Keratinocyte (primary cell): ENCODE measurements around the gene VIPR2.

ENCODE experiments used
- EZH2 ChIP-seq: IDR thresholded peaks from one replicate; pipeline ENCODE4 v1.6.1; 2012; ENCODE audit warnings: inconsistent platforms, mild to moderate bottlenecking, low read length, moderate library complexity
- TF ChIP-seq, protein P1 (sequence below), 3 experiments: IDR thresholded peaks in 1 of 3; conservative IDR thresholded peaks in 1 of 3; optimal IDR thresholded peaks in 1 of 3; 2 replicates in 2 of 3; 3 replicates in 1 of 3; pipeline versions ENCODE3 to v1.5.1; 2011; ENCODE audit warnings: low read length in 3 of 3, mild to moderate bottlenecking in 3 of 3, moderate library complexity in 2 of 3, control low read depth in 1 of 3, inconsistent platforms in 1 of 3; ENCODE audit not compliant: insufficient read depth in 2 of 3; ENCODE audit errors: extremely low read depth in 1 of 3

DNA sequence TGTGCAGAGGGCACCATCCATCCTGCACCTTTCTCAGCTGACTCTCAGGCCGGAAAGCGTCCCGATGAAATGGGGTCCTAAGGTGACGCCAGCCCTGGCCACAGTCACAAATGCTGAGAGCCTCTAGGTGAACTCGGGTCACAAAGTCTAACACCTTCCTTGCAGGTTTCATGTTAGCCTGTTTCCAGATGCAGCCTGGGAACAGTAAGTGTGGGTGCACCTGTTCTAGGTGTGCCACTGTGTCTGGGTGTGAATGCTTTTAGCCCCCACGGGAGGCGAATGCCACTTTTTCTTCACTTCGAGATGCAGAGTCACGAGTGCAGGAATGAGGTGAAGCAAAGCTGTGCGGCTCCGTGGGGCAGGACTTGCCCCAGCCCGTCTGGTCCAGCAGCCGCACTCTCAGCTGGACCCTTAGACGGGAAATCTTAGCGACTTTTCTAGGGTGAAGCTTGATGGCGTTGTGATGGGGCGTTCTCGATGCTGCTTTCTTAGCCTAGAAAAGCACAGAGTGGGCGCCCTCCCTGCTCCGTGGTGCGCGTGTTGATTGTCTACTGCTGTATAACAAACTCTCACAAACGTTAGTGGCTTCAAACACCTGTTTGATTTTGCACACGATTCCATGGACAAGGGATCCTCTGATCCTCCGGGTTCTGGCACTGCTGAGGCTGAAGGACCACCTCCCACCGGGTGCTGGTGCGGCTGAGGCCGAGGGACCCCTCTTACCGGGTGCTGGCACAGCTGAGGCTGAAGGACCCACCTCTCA lies 13.6 kb upstream of the VIPR2 start:
- TF ChIP-seq, protein P1, sequence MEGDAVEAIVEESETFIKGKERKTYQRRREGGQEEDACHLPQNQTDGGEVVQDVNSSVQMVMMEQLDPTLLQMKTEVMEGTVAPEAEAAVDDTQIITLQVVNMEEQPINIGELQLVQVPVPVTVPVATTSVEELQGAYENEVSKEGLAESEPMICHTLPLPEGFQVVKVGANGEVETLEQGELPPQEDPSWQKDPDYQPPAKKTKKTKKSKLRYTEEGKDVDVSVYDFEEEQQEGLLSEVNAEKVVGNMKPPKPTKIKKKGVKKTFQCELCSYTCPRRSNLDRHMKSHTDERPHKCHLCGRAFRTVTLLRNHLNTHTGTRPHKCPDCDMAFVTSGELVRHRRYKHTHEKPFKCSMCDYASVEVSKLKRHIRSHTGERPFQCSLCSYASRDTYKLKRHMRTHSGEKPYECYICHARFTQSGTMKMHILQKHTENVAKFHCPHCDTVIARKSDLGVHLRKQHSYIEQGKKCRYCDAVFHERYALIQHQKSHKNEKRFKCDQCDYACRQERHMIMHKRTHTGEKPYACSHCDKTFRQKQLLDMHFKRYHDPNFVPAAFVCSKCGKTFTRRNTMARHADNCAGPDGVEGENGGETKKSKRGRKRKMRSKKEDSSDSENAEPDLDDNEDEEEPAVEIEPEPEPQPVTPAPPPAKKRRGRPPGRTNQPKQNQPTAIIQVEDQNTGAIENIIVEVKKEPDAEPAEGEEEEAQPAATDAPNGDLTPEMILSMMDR (optimal IDR thresholded peaks at IDR 0.05 in 1 of 3, IDR thresholded peaks at IDR 0.05 in 1 of 3, conservative IDR thresholded peaks at IDR 0.05 in 1 of 3; ENCODE audit: extremely low read depth in 1 of 3, insufficient read depth in 2 of 3, low read length in 3 of 3), result no peak
- TF ChIP-seq EZH2, result no peak
